K562 (cell line): Measurements from ENCODE around the gene VGLL3. TPM values are rescaled to one million over a fixed set of nuclear protein-coding genes. Genes with fewer than 3 reads are reported as not detected.

Experiments used
- ATAC-seq: fragments of 200-7000 bp; cut with Tn5 transposase; 3 replicates; pipeline ENCODE4 v1.9.1; 2020; ENCODE audit warnings: moderate library complexity
- BruUV-seq: library from RNA; stranded (reverse); fragments of 400-500 nt; replicated peaks from 2 replicates; lab custom pipeline; 2021; lab: Mats Ljungman, UMichigan
- CTCF ChIA-PET: fragments of 300-600 bp; formaldehyde crosslinking; extraction: SDS; loops from one replicate; lab custom pipeline; 2021; ENCODE audit warnings: low intra/inter-chr PET ratio; lab: Yijun Ruan, JAX
- POLR2A ChIA-PET: fragments of 300-600, 350-650 bp; sonication (Branson Sonifier 250); formaldehyde crosslinking; extraction: SDS; loops from one replicate; lab custom pipeline; 2021; ENCODE audit warnings: antibody characterized with exemption, inconsistent platforms; lab: Yijun Ruan, JAX
- DNase-seq, 4 experiments: peaks; one replicate each; pipeline versions ENCODE4 v3.0.0 to v3.0.0-alpha.2; 2011 to 2018; ENCODE audit warnings: low spot score in 3 of 4, mixed read lengths in 3 of 4; ENCODE audit errors: extremely low read depth in 1 of 4
- FAIRE-seq: peaks from 2 replicates; lab custom pipeline; 2011; peaks lifted over from hg19 to GRCh38; lab: Jason Lieb, UNC
- H2AFZ ChIP-seq: 2 replicates; pipeline ENCODE4 v1.6.0; 2011; ENCODE audit warnings: low read depth, low read length, control low read depth, inconsistent platforms
- H3K27ac ChIP-seq: fragments of 200-600 bp; 3 replicates; pipeline ENCODE4 v1.8.0; 2011; ENCODE audit warnings: low read depth, mild to moderate bottlenecking, control low read depth, inconsistent platforms, low read length, moderate library complexity, mixed read lengths; ENCODE audit errors: extremely low read depth
- H3K27me3 ChIP-seq, 2 experiments: fragments of 300-600 bp in 1 of 2; 2 replicates in 1 of 2; 3 replicates in 1 of 2; pipeline versions ENCODE4 v1.6.0 to v1.8.0; 2011; ENCODE audit warnings: inconsistent platforms in 2 of 2, low read length in 2 of 2, mild to moderate bottlenecking in 1 of 2, mixed read lengths in 1 of 2, moderate library complexity in 1 of 2; ENCODE audit not compliant: control insufficient read depth in 2 of 2, insufficient read depth in 2 of 2
- H3K36me3 ChIP-seq: fragments of 300-600 bp; 3 replicates; pipeline ENCODE4 v1.8.0; 2011; ENCODE audit warnings: mild to moderate bottlenecking, low read length, inconsistent platforms; ENCODE audit not compliant: control insufficient read depth, insufficient read depth
- H3K4me1 ChIP-seq, 2 experiments: fragments of 200-600 bp in 1 of 2; replicated peaks in 1 of 2; 2 replicates in 1 of 2; 3 replicates in 1 of 2; pipeline versions ENCODE4 v1.5.1 to v1.8.0; 2011; ENCODE audit warnings: inconsistent platforms in 2 of 2, low read length in 2 of 2, mild to moderate bottlenecking in 1 of 2, mixed read lengths in 1 of 2, moderate library complexity in 1 of 2; ENCODE audit not compliant: control insufficient read depth in 2 of 2, insufficient read depth in 2 of 2
- H3K4me2 ChIP-seq: 2 replicates; pipeline ENCODE4 v1.6.1; 2011; ENCODE audit warnings: low read length, control low read depth, inconsistent platforms, mixed read lengths; ENCODE audit not compliant: insufficient read depth
- H3K4me3 ChIP-seq: fragments of 200-600 bp; sonication (generic), shearing (Covaris generic); 2 replicates; pipeline ENCODE4 v1.5.1; 2016; ENCODE audit warnings: control low read depth, inconsistent platforms
- H3K79me2 ChIP-seq: fragments of 200-600 bp; 3 replicates; pipeline ENCODE4 v1.8.0; 2011; ENCODE audit warnings: low read length, inconsistent platforms; ENCODE audit not compliant: control insufficient read depth, insufficient read depth
- H3K9ac ChIP-seq, 2 experiments: 2 replicates each; pipeline versions ENCODE4 v1.6.0 to v1.6.1; 2011; ENCODE audit warnings: low read depth in 2 of 2, low read length in 2 of 2, control low read depth in 1 of 2, inconsistent platforms in 1 of 2, mild to moderate bottlenecking in 1 of 2, mixed read lengths in 1 of 2; ENCODE audit not compliant: insufficient read depth in 1 of 2
- H3K9me1 ChIP-seq: one replicate; pipeline ENCODE4 v1.6.0; 2011; ENCODE audit warnings: inconsistent platforms, mild to moderate bottlenecking, low read length, moderate library complexity; ENCODE audit not compliant: control insufficient read depth, insufficient read depth
- H3K9me3 ChIP-seq: replicated peaks from 2 replicates; pipeline ENCODE4 v1.5.1; 2011; ENCODE audit warnings: low read depth, low read length, inconsistent platforms; ENCODE audit not compliant: control insufficient read depth, insufficient read depth
- H4K20me1 ChIP-seq: replicated peaks from 2 replicates; pipeline ENCODE4 v1.6.1; 2011; ENCODE audit warnings: low read length, inconsistent platforms, mixed read lengths; ENCODE audit not compliant: control insufficient read depth, insufficient read depth
- ATF7 ChIP-seq: fragments of 450-650 bp; IDR thresholded peaks from 2 replicates; pipeline ENCODE4 v1.7.1; 2014; ENCODE audit warnings: mild to moderate bottlenecking, moderate library complexity
- CHD7 ChIP-seq: fragments of 200-600 bp; sonication (generic); IDR thresholded peaks from one replicate; pipeline ENCODE4 v1.6.1; 2012; ENCODE audit warnings: mild to moderate bottlenecking, low read depth, low read length, inconsistent platforms
- KLF16 ChIP-seq: IDR thresholded peaks from 2 replicates; pipeline ENCODE4 v1.6.1; 2016; ENCODE audit warnings: antibody characterized with exemption
- L3MBTL2 ChIP-seq: fragments of 450-650 bp; IDR thresholded peaks from 2 replicates; pipeline ENCODE4 v1.6.1; 2016; ENCODE audit warnings: mild to moderate bottlenecking, moderate library complexity
- NFXL1 ChIP-seq: fragments of 450-650 bp; formaldehyde crosslinking; IDR thresholded peaks from 2 replicates; pipeline ENCODE4 v1.4.0; 2021; ENCODE audit warnings: mild to moderate bottlenecking
- NRF1 ChIP-seq, 2 experiments: fragments of 450-650 bp; IDR thresholded peaks in 1 of 2; conservative IDR thresholded peaks in 1 of 2; 2 replicates each; pipeline ENCODE4 v1.6.1; 2014; ENCODE audit warnings: mild to moderate bottlenecking in 2 of 2
- ZNF696 ChIP-seq: fragments of 250-450 bp; sonication (Bioruptor Pico); conservative IDR thresholded peaks from 2 replicates; pipeline ENCODE4 v1.4.0; 2020; ENCODE audit warnings: mild to moderate bottlenecking, moderate library complexity
- ZNF785 ChIP-seq: fragments of 250-450 bp; sonication (Bioruptor Pico); IDR thresholded peaks from 2 replicates; pipeline ENCODE4 v1.4.0; 2020; ENCODE audit warnings: mild to moderate bottlenecking
- ZSCAN32 ChIP-seq: fragments of 450-650 bp; formaldehyde crosslinking; IDR thresholded peaks from 2 replicates; pipeline ENCODE4 v1.4.0; 2020; ENCODE audit warnings: mild to moderate bottlenecking, moderate library complexity
- WGBS: fragments of 100-300 bp; shearing (Covaris generic); methylation state at CpG from one replicate; pipeline ENCODE4 v1.1.6; 2016; ENCODE audit warnings: low coverage, mixed read lengths; ENCODE audit not compliant: insufficient coverage; ENCODE audit errors: missing lambda C conversion rate; 5-methylcytosine and 5-hydroxymethylcytosine counted together
- in situ Hi-C: fragments of 300-500 bp; cut with MboI; formaldehyde crosslinking; loops from 4 replicates; pipeline ENCODE4 v1.15.0; 2018; ENCODE audit warnings: inconsistent platforms, mixed read lengths
- intact Hi-C: fragments of 100-400 bp; cut with micrococcal nuclease; formaldehyde crosslinking; loops from 2 replicates; pipeline ENCODE4 v1.14.2; 2022
- polyA plus RNA-seq, 8 experiments: library from polyadenylated mRNA; depleted of rRNA in 4 of 8; stranded (reverse) in 5 of 8; unstranded in 3 of 8; fragments of >200 nt; fragmentation: Nextera tagmentation in 2 of 8; fragmentation: Illumina TruSeq in 1 of 8; extraction: Ambion mirVana in 2 of 8; extraction: Trizol in 1 of 8; gene quantifications; 2 replicates each; pipeline versions ENCODE4 v1.2.1 to v1.2.3, GENCODE V29; 2011 to 2014; ENCODE audit warnings: inconsistent platforms in 1 of 8, missing spikeins in 1 of 8
- total RNA-seq, 7 experiments: library from RNA; depleted of rRNA in 6 of 7; stranded (reverse); fragments of >200 nt in 6 of 7; fragmentation: Illumina TruSeq in 2 of 7; extraction: Trizol in 2 of 7; gene quantifications; 2 replicates each; pipeline versions ENCODE4 v1.2.1 to v1.2.3, GENCODE V29; 2011 to 2021; ENCODE audit warnings: low replicate concordance in 1 of 7
- TF ChIP-seq, protein P1 (sequence below): fragments of 200-800 bp; sonication (Bioruptor generic); IDR thresholded peaks from 2 replicates; pipeline ENCODE4 v1.6.1; 2017; ENCODE audit warnings: missing genetic modification characterization, missing compliant biosample characterization
- TF ChIP-seq, protein P2 (sequence below): sonication (generic); formaldehyde crosslinking; IDR thresholded peaks from 2 replicates; pipeline ENCODE4 v1.5.0; 2020; ENCODE audit warnings: missing genetic modification reagents

Gene VGLL3
- total and polyA plus RNA-seq, 9 of the 15 experiments (the other 6 are each of a cell fraction or from before 2014, with no cell fraction given), result under 0.01 to 0.09 (median 0.04) TPM; not detected in 6

DNA sequence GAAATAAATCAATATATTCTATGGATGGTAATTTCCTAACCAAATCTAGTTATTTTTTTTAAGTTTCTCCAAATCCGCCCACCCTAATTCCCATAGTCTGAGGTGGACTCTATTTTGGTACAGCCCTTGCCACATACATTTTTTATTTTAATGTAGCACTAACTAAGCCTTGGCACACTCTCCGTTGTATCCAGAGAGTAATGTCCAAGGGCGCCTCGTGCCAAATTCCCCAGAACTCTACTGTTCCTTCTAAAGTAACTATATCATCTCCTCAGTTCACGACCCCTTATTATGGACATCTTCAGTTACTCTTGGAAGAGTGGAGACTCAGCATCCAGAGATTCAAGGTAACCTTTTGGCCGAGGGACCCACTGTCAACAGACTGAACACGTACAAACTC lies 1.3 kb downstream of the VGLL3 start:
- Histone ChIP-seq H3K4me2 (no peak overlapping the region), H3K27ac (no peak overlapping the region), H2AFZ (no peak overlapping the region), H3K27me3 (peaks cover 0 to 8% of the 10 kb centered on the region in 2 experiments; a peak in 2 of 5 replicates), H3K9ac (no peak overlapping the region), H3K4me1 (peaks cover 0 to 12% of the 10 kb centered on the region in 2 experiments; a peak in 1 of 5 replicates), H3K36me3 (no peaks in the 10 kb centered on the region), H3K9me3 (no peaks in the 10 kb centered on the region), H3K79me2 (no peaks in the 10 kb centered on the region), H3K9me1 (no peaks in the 10 kb centered on the region), H3K4me3 (no peak overlapping the region), H4K20me1 (no peaks in the 10 kb centered on the region)
- ATAC-seq, result no peak
- CTCF ChIA-PET, result no interaction called here
- no peak for DNase-seq
- intact Hi-C loops (no loop called here), in situ Hi-C loops (no loop called here)
- 3% methylated on average over 6 of the region's 7 CpGs for WGBS
- no TSS peak for BruUV-seq
- FAIRE-seq, result no peak
- POLR2A ChIA-PET, result no interaction called here
- TF ChIP-seq, protein P1, sequence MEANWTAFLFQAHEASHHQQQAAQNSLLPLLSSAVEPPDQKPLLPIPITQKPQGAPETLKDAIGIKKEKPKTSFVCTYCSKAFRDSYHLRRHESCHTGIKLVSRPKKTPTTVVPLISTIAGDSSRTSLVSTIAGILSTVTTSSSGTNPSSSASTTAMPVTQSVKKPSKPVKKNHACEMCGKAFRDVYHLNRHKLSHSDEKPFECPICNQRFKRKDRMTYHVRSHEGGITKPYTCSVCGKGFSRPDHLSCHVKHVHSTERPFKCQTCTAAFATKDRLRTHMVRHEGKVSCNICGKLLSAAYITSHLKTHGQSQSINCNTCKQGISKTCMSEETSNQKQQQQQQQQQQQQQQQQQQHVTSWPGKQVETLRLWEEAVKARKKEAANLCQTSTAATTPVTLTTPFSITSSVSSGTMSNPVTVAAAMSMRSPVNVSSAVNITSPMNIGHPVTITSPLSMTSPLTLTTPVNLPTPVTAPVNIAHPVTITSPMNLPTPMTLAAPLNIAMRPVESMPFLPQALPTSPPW (CRISPR knock-in tag), result no peak
- TF ChIP-seq ZNF696 (no peak), NFXL1 (CRISPR knock-in tag) (no peak), ZSCAN32 (CRISPR knock-in tag) (no peak), ATF7 (no peak), KLF16 (no peak), NRF1 (conservative IDR thresholded peaks at IDR 0.05 in 1 of 2, IDR thresholded peaks at IDR 0.05 in 1 of 2) (no peak), CHD7 (no peak), L3MBTL2 (no peak), ZNF785 (CRISPR knock-in tag) (no peak)
- TF ChIP-seq, protein P2, sequence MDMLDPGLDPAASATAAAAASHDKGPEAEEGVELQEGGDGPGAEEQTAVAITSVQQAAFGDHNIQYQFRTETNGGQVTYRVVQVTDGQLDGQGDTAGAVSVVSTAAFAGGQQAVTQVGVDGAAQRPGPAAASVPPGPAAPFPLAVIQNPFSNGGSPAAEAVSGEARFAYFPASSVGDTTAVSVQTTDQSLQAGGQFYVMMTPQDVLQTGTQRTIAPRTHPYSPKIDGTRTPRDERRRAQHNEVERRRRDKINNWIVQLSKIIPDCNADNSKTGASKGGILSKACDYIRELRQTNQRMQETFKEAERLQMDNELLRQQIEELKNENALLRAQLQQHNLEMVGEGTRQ, result no peak
